ENCODE data around the gene EFR3B. TPM values are rescaled to one million over a fixed set of nuclear protein-coding genes. Genes with fewer than 3 reads are reported as not detected.
"Not testable (repeated sequence)": the region's sequence is repeated elsewhere in the genome, so short reads cannot be mapped to it uniquely, and the experiment has no call there.

EFR3B gene
- total RNA-seq, 2 experiments from 2014 or later, result 0.23 to 0.61 TPM

- Mint-ChIP-seq H3K36me3 (no peaks in the 10 kb centered on the region), H3K4me3 (no peak overlapping the region), H3K4me1 (no peaks in the 10 kb centered on the region), H3K9me3 (ENCODE audit: low read depth) (no peaks in the 10 kb centered on the region), H3K27me3 (peaks cover 33% of the 10 kb centered on the region), H3K27ac (no peak overlapping the region)
- ATAC-seq (no peak), DNase-seq (no peak)
- CTCF ChIA-PET, result interaction anchor here (1.0 kb wide), 1 partner anchor 114 kb away, joined by 3 read pairs; no protein-coding TSS in a partner anchor
Measured at GRCh38 chr2:25082002-25082622, 40.2 kb downstream of the EFR3B start.

GRCh38 chr2:25085761-25086560 lies 44.1 kb downstream of the EFR3B start:
- H3K27ac Mint-ChIP-seq, result no peak overlapping the region
- no peaks in the 10 kb centered on the region for H3K36me3 Mint-ChIP-seq
- DNase-seq, result no peak
- ATAC-seq, result no peak
- no peaks in the 10 kb centered on the region for H3K4me1 Mint-ChIP-seq
- no peaks in the 10 kb centered on the region for H3K9me3 Mint-ChIP-seq (ENCODE audit: low read depth)
- CTCF ChIA-PET, result no interaction called here
- peaks cover 13% of the 10 kb centered on the region for H3K27me3 Mint-ChIP-seq
- no peak overlapping the region for H3K4me3 Mint-ChIP-seq

DNA sequence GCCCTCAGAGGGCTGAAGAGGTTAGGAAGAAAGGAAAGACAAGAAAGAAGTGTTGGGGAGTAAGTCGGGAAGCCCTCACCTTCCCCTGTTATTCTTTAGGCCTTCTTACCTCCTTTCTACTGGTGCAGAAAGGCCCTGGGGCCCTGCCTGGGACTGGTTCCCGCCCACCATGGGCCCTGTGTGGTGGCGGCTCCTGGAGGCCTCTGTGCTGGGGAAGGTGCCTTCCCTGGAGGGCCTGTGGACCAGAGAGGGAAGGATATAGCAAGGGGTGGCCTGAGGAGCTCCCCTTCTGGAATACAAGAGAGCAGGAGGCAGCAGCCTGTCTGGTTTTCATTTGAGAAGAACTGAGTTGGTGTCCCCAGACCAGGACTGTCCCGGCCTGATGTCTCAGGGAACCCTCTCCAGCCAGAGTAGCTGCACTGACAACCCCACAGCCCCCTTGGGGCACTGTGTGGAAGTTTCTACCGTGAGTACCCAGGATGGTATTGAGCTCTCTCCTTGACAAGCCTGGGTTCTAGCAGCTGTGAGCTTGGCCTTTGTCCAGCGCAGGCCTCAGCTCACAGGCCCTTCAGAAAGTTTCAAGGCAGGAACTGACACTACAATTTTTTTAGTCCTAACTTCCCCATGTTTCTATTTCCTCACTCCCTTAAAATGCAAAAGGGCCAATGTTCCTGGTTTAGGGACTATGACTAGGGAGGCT lies 47.1 kb downstream of the EFR3B start:
- DNase-seq, result no peak
- Mint-ChIP-seq H3K4me3 (no peak overlapping the region), H3K36me3 (no peaks in the 10 kb centered on the region), H3K9me3 (ENCODE audit: low read depth) (no peaks in the 10 kb centered on the region), H3K27me3 (no peaks in the 10 kb centered on the region), H3K27ac (no peak overlapping the region), H3K4me1 (no peaks in the 10 kb centered on the region)
- CTCF ChIA-PET, result interaction anchor here (1.1 kb wide), 1 partner anchor 9 kb away, joined by 3 read pairs; no protein-coding TSS in a partner anchor
- ATAC-seq, result no peak

GRCh38 chr2:25089605-25090315 lies 47.9 kb downstream of the EFR3B start:
- no peak for ATAC-seq

GRCh38 chr2:25090801-25091200 lies 48.9 kb downstream of the EFR3B start:
- Mint-ChIP-seq H3K4me1 (no peaks in the 10 kb centered on the region), H3K27ac (no peak overlapping the region), H3K9me3 (ENCODE audit: low read depth) (no peaks in the 10 kb centered on the region), H3K36me3 (no peaks in the 10 kb centered on the region), H3K4me3 (no peak overlapping the region), H3K27me3 (peaks cover 3% of the 10 kb centered on the region)
- CTCF ChIA-PET, result no interaction called here
- DNase-seq (no peak), ATAC-seq (no peak)

More at GRCh38 chr2:25089605-25090315, 47.9 kb downstream of the EFR3B start:
- H3K4me1 Mint-ChIP-seq, result no peaks in the 10 kb centered on the region
- H3K36me3 Mint-ChIP-seq, result no peaks in the 10 kb centered on the region
- peaks cover 3% of the 10 kb centered on the region for H3K27me3 Mint-ChIP-seq
- no peak overlapping the region for H3K27ac Mint-ChIP-seq
- no peak overlapping the region for H3K4me3 Mint-ChIP-seq
- CTCF ChIA-PET, result interaction anchor here (1.1 kb wide), 1 partner anchor 9 kb away, joined by 3 read pairs; no protein-coding TSS in a partner anchor
- no peak for DNase-seq
- no peaks in the 10 kb centered on the region for H3K9me3 Mint-ChIP-seq (ENCODE audit: low read depth)

- H3K27me3 Mint-ChIP-seq, result peaks cover 3% of the 10 kb centered on the region
- no peaks in the 10 kb centered on the region for H3K36me3 Mint-ChIP-seq
- no peak for DNase-seq
- H3K27ac Mint-ChIP-seq, result no peak overlapping the region
- no peaks in the 10 kb centered on the region for H3K9me3 Mint-ChIP-seq (ENCODE audit: low read depth)
- H3K4me1 Mint-ChIP-seq, result no peaks in the 10 kb centered on the region
- no peak for ATAC-seq
- no peak overlapping the region for H3K4me3 Mint-ChIP-seq
- CTCF ChIA-PET, result no interaction called here
Measured at GRCh38 chr2:25091265-25091664, 49.4 kb downstream of the EFR3B start.

GRCh38 chr2:25098056-25098455 lies 56.2 kb downstream of the EFR3B start:
- Mint-ChIP-seq H3K4me1 (no peaks in the 10 kb centered on the region), H3K27me3 (peaks cover 8% of the 10 kb centered on the region), H3K27ac (no peak overlapping the region), H3K9me3 (ENCODE audit: low read depth) (peaks cover under 1% of the 10 kb centered on the region), H3K4me3 (no peak overlapping the region), H3K36me3 (peaks cover 2% of the 10 kb centered on the region)
- ATAC-seq (no peak), DNase-seq (no peak)
- CTCF ChIA-PET, result interaction anchor here (0.9 kb wide), 1 partner anchor 9 kb away, joined by 3 read pairs; no protein-coding TSS in a partner anchor

DNA sequence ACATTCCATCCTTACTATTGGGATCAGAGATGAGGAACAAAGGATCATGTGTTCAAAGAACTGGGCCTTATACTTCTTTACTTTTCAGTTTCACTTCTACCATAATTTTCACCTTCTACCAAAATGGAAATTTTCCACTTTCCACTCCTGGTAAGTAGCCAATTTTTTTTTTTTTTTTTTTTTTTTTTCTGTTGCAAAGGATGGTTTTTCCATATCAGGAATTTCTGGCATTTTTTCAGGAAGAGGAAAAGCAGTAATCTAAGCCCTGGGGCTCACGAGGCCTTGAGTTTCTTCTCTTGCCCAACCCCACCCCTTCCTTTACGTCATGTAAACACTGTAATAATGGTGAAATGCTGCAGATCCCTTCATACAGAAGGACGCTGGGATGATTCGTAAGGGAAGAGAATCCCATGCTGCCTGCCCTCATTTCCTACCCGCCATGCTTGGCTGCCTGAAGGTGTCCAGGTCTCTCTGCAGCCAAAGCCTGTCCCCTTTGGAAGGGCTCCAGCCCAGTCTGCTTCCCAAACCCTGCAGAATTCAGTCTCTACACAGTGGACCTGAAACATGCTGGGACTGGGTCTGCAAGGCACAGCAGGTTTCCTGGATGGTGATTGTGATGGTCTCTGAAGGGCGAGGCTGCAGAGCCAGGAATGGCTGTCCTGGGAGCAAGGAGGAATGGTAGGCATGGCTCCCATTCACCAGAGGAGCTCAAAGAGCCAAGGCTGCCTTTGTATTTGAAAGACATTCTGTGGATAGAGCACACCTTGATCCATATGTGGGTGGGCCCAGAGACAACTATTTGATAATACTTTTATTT lies 57.0 kb downstream of the EFR3B start:
- CTCF ChIA-PET, result interaction anchor here (0.9 kb wide), 1 partner anchor 9 kb away, joined by 3 read pairs; no protein-coding TSS in a partner anchor
- ATAC-seq (no peak), DNase-seq (no peak)
- Mint-ChIP-seq H3K4me3 (no peak overlapping the region), H3K4me1 (no peaks in the 10 kb centered on the region), H3K36me3 (peaks cover 2% of the 10 kb centered on the region), H3K27me3 (peaks cover 8% of the 10 kb centered on the region), H3K27ac (no peak overlapping the region), H3K9me3 (ENCODE audit: low read depth) (peaks cover 2% of the 10 kb centered on the region)

GRCh38 chr2:25102352-25102751 lies 60.5 kb downstream of the EFR3B start:
- H3K4me3 Mint-ChIP-seq; H3K9me3 Mint-ChIP-seq (ENCODE audit: low read depth); ATAC-seq; H3K27ac Mint-ChIP-seq; H3K36me3 Mint-ChIP-seq; CTCF ChIA-PET; H3K4me1 Mint-ChIP-seq; DNase-seq: not testable (repeated sequence)
- H3K27me3 Mint-ChIP-seq, result peaks cover 10% of the 10 kb centered on the region

DNA sequence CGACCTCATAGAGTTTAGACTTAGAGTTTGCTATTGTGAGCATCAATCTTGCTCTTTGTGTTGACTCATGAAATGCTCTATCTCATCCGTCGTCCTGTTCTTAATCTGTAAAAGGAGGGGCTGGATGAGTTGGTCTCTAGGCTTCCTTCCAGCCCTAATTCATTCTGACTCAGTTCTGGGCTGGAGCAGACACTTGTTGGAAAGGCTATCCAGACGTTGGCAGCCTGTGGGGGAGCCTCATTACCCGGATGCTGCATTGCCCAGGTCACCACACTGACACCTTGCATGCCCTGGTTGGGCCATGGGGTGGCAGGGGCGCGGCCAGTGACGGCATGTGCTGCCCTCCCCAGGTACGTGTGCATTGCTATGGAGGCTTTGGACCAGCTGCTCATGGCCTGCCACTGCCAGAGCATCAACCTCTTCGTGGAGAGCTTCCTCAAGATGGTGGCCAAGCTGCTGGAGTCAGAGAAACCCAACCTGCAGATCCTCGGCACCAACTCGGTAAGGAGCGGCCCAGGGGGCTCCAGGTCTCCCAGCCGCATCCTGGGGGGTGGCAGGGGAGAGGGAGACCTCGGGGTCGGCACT lies 61.5 kb downstream of the EFR3B start:
- no peaks in the 10 kb centered on the region for H3K4me1 Mint-ChIP-seq
- H3K27ac Mint-ChIP-seq, result no peak overlapping the region
- CTCF ChIA-PET, result no interaction called here
- H3K27me3 Mint-ChIP-seq, result peaks cover 10% of the 10 kb centered on the region
- peaks cover 2% of the 10 kb centered on the region for H3K36me3 Mint-ChIP-seq
- H3K4me3 Mint-ChIP-seq, result no peak overlapping the region
- peaks cover 2% of the 10 kb centered on the region for H3K9me3 Mint-ChIP-seq (ENCODE audit: low read depth)
- DNase-seq (no peak), ATAC-seq (no peak)

DNA sequence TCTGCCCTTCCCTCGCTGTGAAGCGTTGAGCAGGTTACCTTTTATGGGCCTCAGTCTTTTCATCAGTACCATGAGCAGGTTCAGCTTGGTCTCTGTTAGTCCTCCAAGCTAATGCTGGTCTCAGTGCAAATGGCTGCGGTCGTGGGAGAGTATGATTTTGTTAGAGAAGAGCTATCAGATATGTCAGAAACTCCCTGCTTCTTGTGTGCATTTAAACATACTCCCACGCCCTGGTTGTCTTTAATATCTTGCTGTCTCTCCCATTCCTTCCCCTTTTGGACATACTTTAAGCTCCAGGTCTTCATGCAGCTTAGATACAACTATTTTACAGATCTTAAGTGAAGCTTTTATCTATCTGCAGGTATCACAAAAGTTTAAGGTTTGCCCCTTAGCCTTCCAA lies 62.9 kb downstream of the EFR3B start:
- CTCF ChIA-PET, result interaction anchor here (1.1 kb wide), 1 partner anchor 17 kb away, joined by 4 read pairs; no protein-coding TSS in a partner anchor
- no peak for ATAC-seq
- peaks cover 2% of the 10 kb centered on the region for H3K9me3 Mint-ChIP-seq (ENCODE audit: low read depth)

More for the DNA sequence above, 62.9 kb downstream of the EFR3B start:
- peaks cover 2% of the 10 kb centered on the region for H3K36me3 Mint-ChIP-seq
- H3K27ac Mint-ChIP-seq, result no peak overlapping the region
- H3K27me3 Mint-ChIP-seq, result peaks cover 10% of the 10 kb centered on the region
- no peaks in the 10 kb centered on the region for H3K4me1 Mint-ChIP-seq
- no peak overlapping the region for H3K4me3 Mint-ChIP-seq
- no peak for DNase-seq
